GM10248 (cell line): ENCODE data around the gene TUBG2.

Experiments
- CTCF ChIA-PET: fragments of 300-600 bp; sonication (Branson Sonifier 250); formaldehyde crosslinking; extraction: SDS; loops from one replicate; lab custom pipeline; 2021; ENCODE audit warnings: antibody characterized with exemption; lab: Yijun Ruan, JAX
- POLR2A ChIA-PET: fragments of 350-650 bp; sonication (Branson Sonifier 250); formaldehyde crosslinking; extraction: SDS; loops from one replicate; lab custom pipeline; 2020; ENCODE audit warnings: antibody characterized with exemption; lab: Yijun Ruan, JAX
- DNase-seq: peaks from one replicate; pipeline ENCODE4 v3.0.0; 2012; ENCODE audit errors: extremely low spot score
- TF ChIP-seq, protein P1 (sequence below): IDR thresholded peaks from 2 replicates; pipeline ENCODE4 v1.5.1; 2012; ENCODE audit warnings: mild to moderate bottlenecking, low read depth; ENCODE audit errors: extremely low read depth, missing control alignments, control extremely low read depth

Gene TUBG2

DNA sequence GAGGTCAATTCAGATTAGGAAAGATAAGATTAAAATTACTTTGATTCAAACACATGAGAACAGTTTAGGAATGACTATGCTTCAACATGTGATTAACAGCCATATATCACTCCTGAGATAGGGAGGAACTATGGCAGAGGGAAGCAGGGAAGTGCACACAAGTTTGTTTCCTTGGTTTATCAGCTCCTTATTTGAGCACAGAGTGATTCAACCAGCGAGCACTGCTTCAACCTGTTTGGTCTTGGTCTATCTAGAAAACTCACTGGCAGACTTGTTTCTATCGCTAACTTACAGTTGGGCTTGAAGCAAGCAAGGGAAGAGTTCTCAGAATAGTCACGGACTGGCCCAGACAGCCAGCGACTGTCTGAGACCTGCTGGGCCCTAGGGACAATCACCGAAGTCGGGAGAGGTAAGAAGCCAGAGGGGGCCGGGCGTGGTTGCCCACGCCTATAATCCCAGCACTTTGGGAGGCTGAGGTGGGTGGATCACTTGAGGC lies 26.1 kb upstream of the TUBG2 start:
- no peak for DNase-seq
- TF ChIP-seq, protein P1, sequence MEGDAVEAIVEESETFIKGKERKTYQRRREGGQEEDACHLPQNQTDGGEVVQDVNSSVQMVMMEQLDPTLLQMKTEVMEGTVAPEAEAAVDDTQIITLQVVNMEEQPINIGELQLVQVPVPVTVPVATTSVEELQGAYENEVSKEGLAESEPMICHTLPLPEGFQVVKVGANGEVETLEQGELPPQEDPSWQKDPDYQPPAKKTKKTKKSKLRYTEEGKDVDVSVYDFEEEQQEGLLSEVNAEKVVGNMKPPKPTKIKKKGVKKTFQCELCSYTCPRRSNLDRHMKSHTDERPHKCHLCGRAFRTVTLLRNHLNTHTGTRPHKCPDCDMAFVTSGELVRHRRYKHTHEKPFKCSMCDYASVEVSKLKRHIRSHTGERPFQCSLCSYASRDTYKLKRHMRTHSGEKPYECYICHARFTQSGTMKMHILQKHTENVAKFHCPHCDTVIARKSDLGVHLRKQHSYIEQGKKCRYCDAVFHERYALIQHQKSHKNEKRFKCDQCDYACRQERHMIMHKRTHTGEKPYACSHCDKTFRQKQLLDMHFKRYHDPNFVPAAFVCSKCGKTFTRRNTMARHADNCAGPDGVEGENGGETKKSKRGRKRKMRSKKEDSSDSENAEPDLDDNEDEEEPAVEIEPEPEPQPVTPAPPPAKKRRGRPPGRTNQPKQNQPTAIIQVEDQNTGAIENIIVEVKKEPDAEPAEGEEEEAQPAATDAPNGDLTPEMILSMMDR: no peak
- ChIA-PET POLR2A (no interaction called here), CTCF (interaction anchor here (0.8 to 1.8 kb wide), 6 partner anchors 9 to 54 kb away, joined by 3 to 7 read pairs (median 3); no protein-coding TSS in a partner anchor)

DNA sequence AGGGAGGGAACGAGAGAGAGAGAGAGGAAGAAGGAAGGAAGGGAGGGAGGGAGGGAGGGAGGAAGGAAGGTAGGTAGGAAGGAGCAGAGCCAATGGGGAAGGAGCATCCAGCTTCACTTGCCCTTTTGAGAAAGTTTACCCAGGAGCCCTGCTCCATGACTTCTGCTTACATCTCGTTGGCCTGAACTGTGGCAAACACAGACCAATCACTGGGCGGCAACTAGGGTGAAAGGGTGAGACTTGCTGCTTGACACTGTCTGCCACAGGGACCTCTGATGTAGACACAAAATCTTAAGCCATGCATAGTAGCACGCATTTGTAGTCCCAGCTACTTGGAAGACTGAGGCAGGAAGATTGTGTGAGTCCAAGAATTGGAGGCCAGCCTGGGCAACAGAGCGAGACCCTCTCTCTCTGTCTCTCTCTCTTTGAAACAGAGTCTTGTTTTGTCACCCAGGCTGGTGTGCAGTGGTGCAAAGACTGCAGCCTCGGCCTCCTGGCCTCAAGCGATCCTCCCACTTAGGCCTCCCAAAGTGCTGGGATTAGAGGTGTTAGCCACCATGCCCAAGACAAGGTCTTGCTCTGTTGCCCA lies 19.5 kb upstream of the TUBG2 start:
- DNase-seq: no peak
- TF ChIP-seq, protein P1: no peak
- CTCF ChIA-PET: interaction anchor here (2.2 kb wide), 1 partner anchor 9 kb away, joined by 5 read pairs; no protein-coding TSS in a partner anchor
- POLR2A ChIA-PET: no interaction called here

DNA sequence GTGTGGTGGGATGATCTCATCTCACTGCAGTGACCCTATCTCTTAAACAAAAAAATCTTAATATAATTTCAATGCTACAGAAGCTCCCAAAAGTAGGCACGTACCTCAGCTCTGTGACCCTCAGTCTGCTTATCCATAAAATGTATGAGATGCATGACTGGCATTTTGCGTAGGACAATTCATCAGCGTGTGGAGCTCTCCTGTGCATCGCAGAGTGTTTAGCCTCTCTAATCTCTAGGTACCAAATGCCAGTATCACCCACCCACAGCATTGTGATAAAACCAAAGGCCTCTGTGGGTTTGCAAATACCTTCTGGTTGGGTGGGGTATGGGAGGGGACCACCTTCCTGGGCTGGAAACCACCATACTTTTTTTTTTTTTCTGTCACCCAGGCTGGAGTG lies 19.0 kb upstream of the TUBG2 start:
- POLR2A ChIA-PET: no interaction called here
- CTCF ChIA-PET: interaction anchor here (2.2 kb wide), 1 partner anchor 8 kb away, joined by 5 read pairs; no protein-coding TSS in a partner anchor

DNA sequence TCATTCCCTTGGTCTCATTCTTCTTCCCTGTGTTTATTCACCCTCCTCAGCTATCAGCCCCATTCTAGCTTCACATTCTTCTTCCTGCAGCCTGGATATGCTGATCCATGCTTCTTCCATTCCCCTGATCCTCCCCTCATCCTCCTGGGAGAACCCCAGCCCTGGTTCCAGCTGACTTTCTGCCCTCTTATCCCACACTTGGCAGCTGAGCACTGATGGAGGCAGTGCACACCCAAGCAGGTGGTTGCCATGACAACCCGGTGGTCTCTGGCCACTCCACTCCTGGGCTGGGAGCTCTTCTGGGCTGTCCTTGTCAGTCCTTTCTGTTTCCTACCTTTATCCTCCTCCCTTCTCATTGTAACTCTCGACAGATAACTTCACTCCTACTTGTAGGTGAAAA lies 16.7 kb upstream of the TUBG2 start:
- CTCF ChIA-PET: interaction anchor here (0.9 to 1.7 kb wide), 2 partner anchors 10 to 64 kb away, joined by 3 to 4 read pairs; no protein-coding TSS in a partner anchor
- no peak for DNase-seq
- POLR2A ChIA-PET: no interaction called here
- TF ChIP-seq, protein P1: no peak

More for the DNA sequence above, 19.0 kb upstream of the TUBG2 start:
- TF ChIP-seq, protein P1: no peak
- DNase-seq: no peak

DNA sequence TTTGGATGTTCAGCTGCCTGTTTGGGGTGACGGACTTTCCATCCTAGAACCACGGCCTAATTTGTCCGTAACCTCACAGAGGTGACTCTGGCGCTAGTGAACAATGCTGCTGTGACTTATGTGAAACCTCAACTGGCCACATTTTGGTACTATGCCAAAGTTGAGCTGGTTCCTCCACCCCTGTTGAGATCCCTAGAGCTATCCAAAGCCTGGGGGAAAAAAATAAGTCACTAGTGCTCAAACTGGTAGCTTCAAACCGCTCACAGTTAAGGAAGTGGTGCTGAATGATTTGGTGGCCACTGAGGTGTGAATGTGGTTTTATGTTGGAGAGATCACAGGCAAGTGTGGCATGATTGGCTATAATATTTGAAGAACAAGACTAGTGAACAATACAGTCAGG lies 11.3 kb upstream of the TUBG2 start:
- TF ChIP-seq, protein P1: no peak
- DNase-seq: no peak
- POLR2A ChIA-PET: no interaction called here
- CTCF ChIA-PET: interaction anchor here (0.7 to 2.4 kb wide), 7 partner anchors 9 to 70 kb away, joined by 3 to 8 read pairs (median 3); partner anchors contain the start of gene PSMC3IP

DNA sequence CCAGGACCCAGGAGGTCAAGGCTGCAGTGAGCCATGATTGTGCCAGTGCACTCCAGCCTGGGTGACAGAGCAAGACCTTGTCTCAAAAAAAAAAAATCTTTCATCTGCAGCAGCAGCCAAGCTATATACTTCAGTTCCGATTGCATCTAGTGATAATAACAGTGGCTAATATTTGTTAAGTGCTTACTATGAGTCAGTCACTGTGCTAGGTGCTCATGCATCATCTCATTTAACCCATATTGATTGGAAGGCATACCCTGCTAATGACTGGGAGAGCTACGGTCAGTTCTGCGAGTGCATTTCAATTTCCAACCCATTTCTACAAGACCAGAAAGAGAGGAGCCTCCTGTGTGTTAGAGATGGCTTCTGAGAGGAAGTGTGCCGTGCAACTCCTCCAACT lies 7.7 kb upstream of the TUBG2 start:
- TF ChIP-seq, protein P1: no peak
- ChIA-PET CTCF (interaction anchor here (1.2 kb wide), 1 partner anchor 30 kb away, joined by 3 read pairs; no protein-coding TSS in a partner anchor), POLR2A (no interaction called here)
- DNase-seq: no peak
